NCI-H1092 (cell line): ENCODE measurements around the gene ANKMY1.
"Not testable (repeated sequence)": the region's sequence is repeated elsewhere in the genome, so short reads cannot be mapped to it uniquely, and the experiment has no call there.

Experiments used
- DNase-seq: peaks from one replicate; lab custom pipeline; 2025; lab: John Stamatoyannopoulos, UW

Gene ANKMY1

DNA sequence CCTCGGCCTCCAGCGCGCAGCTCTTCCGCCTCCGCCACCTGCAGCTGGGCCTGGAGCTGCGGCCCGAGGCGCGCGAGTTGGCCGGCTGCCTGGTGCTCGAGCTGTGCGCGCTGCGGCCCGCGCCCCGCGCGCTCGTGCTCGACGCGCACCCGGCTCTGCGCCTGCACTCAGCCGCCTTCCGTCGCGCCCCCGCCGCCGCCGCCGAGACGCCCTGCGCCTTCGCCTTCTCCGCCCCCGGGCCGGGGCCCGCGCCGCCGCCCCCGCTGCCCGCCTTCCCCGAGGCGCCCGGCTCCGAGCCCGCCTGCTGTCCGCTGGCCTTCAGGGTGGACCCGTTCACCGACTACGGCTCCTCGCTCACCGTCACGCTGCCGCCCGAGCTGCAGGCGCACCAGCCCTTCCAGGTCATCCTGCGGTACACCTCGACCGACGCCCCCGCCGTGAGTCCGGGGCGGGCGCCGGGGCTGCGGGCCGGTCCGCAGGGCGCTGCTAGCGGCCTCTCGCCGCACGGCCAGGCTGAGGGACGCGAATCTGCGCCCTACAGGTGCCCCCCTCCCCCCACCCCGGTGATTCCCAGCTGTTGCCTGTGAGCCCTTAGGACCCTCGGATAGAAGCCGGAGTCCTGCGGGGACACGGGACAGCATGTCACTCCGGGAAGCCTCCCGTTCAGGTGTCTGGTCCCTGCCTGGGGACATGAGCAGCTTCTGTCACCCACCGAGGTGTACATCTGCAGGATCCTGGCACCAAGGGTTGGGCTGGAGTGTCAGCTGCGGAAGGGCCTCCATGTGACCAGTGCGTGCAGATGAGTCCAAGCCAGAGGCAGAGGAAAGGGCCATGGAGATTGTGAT is 11.1 kb upstream of the ANKMY1 start:
- peak; percentile 16 for DNase-seq

DNA sequence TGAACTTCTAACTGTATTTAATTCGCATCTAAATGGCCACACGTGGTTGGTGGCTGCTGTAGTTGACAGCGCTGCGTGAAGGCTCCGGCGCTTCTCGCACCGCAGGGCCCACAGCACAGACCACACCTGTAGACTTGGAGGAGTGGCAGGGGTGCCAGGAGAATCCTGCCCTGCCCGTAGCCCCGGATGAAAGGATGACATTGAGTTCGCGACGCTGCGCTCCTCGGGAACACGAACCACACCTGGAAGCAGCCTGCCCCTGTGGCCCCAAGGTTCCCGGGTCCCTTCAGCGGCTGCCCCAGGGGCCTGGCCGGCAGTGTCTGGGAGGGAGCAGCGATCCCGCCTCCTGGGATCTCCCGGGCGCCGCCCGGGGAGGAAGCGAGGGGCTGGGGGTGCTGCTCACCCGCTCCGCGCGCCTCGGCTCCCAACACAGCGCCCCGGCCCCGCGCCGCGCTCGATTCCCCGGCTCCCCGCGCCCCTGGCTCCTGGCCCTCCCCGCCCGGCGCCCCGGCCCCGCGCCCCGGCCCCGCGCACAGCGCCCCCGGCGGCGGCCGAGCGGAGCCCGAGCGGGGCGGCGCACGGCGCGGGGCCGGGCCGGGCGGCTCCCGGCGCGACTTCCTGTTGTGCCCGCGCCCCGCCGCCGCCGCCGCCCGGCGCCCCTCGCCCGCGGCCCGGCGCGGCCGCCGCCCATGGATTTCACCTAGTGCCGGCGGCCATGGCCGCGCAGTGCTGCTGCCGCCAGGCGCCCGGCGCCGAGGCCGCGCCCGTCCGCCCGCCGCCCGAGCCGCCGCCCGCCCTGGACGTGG is 10.3 kb upstream of the ANKMY1 start, which contains the start of gene RNPEPL1:
RNPEPL1 (plus strand) TSS at position 613 of the 806 bp plus-strand sequence; CDS start at position 716, 103 bp downstream.
- no peak for DNase-seq

- DNase-seq = no peak
Measured at GRCh38 chr2:240567137-240567871, 9.5 kb upstream of the ANKMY1 start.

- peak; percentile 46 for DNase-seq
Measured at GRCh38 chr2:240566203-240567136, 8.7 kb upstream of the ANKMY1 start.

GRCh38 chr2:240565333-240566202 is 7.8 kb upstream of the ANKMY1 start:
- DNase-seq = no peak

GRCh38 chr2:240564561-240565332 is 7.0 kb upstream of the ANKMY1 start:
- DNase-seq = no peak

- no peak for DNase-seq
Measured at GRCh38 chr2:240563951-240564560, 6.3 kb upstream of the ANKMY1 start.

DNA sequence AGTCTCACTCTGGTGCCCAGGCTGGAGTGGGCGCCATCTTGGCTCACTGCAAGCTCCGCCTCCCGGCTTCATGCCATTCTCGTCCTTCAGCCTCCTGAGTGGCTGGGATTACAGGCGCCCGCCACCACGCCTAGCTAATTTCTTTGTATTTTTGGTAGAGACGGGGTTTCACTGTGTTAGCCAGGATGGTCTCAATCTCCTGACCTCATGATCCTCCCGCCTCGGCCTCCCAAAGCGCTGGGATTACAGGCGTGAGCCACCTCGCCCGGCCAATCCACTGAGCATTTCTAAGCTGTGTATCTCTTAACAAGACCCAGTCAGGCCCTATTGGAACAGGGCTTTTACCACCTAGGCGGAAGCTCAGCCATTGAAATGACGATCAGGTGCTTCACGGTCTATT is 5.4 kb upstream of the ANKMY1 start:
- DNase-seq = not testable (repeated sequence)

GRCh38 chr2:240561325-240561971 is 3.7 kb upstream of the ANKMY1 start:
- DNase-seq = no peak

GRCh38 chr2:240560480-240561324 is 2.9 kb upstream of the ANKMY1 start:
- DNase-seq = peak; percentile 94

- peak; percentile 65 for DNase-seq
Measured at GRCh38 chr2:240560084-240560479, 2.3 kb upstream of the ANKMY1 start, which contains the start of gene DUSP28. Gene DUSP28 (plus strand): TSS chr2:240560357. CDS start chr2:240560685, 328 bp downstream.

GRCh38 chr2:240559286-240559685 is 1.5 kb upstream of the ANKMY1 start:
- no peak for DNase-seq

DNA sequence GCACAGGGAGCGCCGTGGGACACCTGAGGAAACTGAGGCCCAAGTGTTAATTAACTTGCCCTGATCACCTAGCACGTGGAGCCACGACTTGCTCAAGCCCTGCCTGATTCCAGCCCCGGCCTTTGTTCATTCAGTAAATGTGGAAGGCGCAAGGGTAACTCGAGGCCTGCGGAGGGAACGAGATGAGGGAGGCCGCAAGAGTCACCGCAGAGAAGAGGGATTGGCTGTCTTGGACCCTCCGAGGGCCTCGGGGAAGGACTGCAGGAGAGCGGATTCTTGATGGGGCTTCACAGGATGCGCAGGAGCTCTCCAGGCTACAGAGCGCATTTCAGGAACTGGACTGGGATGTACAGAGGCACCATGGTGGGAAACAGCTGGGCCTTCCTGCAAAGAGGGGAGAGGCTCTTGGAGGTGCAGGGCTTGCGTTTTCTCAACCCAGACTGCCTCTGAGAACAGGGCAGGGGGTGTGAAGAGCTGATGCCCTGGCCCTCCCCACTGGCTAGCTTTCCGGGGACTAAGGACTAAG is 511 bp upstream of the ANKMY1 start:
- no peak for DNase-seq

GRCh38 chr2:240557101-240557751 is 562 bp downstream of the ANKMY1 start:
- no peak for DNase-seq

GRCh38 chr2:240556553-240557100 is 1.2 kb downstream of the ANKMY1 start:
- DNase-seq = no peak

DNA sequence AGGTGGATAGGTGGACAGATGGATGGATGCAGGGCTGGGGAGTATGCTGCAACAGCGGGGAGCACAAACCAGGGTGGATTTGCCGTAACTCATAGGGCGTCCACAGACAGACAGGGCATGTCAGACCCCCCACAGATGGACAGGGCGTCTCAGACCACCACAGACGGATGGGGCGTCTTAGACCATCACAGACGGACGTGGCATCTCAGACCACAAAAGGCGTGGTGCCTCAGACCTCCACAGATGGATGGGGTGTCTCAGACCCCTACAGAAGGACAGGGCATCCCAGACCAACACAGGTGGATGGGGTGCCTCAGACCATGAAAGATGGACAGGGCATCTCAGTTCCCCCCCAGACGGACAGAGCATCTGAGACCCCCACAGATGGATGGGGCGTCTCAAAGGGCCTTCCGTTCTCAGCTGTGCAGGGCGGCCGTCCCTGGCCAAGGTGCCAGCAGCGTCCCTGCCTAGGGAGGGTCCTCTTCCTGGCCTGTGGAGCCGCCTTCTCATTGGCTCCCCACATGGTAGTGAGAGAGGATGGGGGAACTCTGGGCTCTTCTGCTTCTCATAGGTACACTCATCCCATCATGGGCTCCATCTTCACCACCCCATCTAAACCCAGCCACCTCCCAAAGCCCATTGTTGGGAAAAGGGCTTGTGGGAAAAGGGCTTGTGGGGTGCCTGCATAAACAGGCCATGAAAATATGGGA is 2.1 kb downstream of the ANKMY1 start:
- DNase-seq = no peak
